ENCODE results near the gene MRGPRD.
"Not testable (repeated sequence)": the region's sequence is repeated elsewhere in the genome, so short reads cannot be mapped to it uniquely, and the experiment has no call there.

The MRGPRD gene

DNA sequence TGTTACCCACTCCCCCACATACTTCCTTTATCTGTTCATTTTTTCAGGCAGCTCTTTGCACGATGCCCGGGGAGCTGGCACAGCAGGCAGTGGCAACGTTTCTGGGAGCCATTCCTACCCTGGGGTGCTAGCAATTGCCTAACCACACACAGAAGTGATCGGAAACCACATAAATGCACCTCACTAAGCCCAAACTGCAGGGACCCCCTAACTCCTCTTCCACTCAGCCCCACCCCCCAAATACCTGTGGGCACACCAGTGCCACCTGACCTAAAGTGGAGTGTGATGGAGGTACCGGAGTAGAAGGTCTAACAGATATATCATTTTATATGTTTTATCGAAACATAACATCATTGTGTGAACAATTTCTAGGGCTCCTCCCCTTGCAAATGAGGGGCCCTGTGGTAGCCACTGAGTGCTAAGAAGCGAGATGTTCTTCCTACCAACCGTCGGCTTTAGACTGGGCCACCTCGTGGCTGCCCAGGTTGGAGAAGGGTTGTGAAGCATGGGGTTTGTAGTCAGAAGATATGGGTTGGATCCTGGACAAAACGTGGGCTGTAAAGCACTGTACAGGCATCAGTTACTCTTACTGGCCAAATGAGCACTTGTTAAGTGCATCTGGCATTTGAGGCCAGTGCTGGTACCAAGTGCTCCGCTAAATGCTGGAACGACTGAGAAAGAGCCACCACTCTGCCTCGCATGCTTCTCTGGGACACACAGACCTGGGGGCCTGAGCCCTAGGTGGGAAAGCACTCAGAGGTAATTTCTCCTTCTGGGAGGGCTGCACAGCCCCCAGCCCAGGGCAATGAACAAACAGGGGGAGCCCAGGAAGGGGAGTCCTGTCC is 2.8 kb downstream of the MRGPRD start:
- ChIA-PET CTCF (no interaction called here), POLR2A (interaction anchor here (0.6 to 1.4 kb wide), 2 partner anchors 71 to 396 kb away, joined by 3 to 4 read pairs; partner anchors contain the start of gene TPCN2)
- TF ChIP-seq FOXK2 (IDR thresholded peaks at IDR 0.05) (no peak), HDGF (IDR thresholded peaks at IDR 0.05; ENCODE audit: borderline replicate concordance) (no peak), SUZ12 (IDR thresholded peaks at IDR 0.05) (no peak), TARDBP (IDR thresholded peaks at IDR 0.05) (no peak), BHLHE40 (IDR thresholded peaks at IDR 0.05; ENCODE audit: borderline replicate concordance) (no peak), ARNT (IDR thresholded peaks at IDR 0.05) (no peak), FOXA1 (IDR thresholded peaks at IDR 0.05) (no peak), ZNF384 (IDR thresholded peaks at IDR 0.05) (no peak), FOXM1 (IDR thresholded peaks at IDR 0.05; ENCODE audit: borderline replicate concordance) (no peak), NFRKB (IDR thresholded peaks at IDR 0.05) (no peak), ELF4 (IDR thresholded peaks at IDR 0.05) (no peak), L3MBTL2 (conservative IDR thresholded peaks at IDR 0.05) (no peak), CTBP1 (IDR thresholded peaks at IDR 0.05; ENCODE audit: borderline replicate concordance) (no peak), SP1 (IDR thresholded peaks at IDR 0.05) (no peak), LEF1 (IDR thresholded peaks at IDR 0.05; ENCODE audit: borderline replicate concordance) (no peak)
- TF ChIP-seq, protein P1, sequence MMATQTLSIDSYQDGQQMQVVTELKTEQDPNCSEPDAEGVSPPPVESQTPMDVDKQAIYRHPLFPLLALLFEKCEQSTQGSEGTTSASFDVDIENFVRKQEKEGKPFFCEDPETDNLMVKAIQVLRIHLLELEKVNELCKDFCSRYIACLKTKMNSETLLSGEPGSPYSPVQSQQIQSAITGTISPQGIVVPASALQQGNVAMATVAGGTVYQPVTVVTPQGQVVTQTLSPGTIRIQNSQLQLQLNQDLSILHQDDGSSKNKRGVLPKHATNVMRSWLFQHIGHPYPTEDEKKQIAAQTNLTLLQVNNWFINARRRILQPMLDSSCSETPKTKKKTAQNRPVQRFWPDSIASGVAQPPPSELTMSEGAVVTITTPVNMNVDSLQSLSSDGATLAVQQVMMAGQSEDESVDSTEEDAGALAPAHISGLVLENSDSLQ (IDR thresholded peaks at IDR 0.05), result no peak
- no peak for DNase-seq (ENCODE audit: extremely low spot score)

DNA sequence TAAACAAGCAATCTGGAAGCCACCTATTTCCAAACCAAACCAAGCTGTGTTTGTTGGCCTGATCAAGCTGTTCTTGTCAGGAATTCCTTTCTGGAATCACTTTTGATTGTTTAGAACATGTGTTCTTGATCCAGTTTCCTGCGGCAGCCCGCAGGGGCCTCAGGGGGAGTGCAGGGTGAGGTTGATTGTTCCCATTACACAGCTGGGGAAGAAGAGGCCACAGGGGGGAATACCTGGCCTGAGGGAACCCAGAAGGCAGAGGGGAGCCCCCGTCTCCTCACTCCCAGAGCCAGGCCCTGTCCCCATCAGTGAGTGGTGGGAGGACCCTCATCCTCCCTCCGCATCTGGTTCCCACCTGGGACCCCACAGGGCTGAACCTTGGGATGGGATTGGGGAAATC is 4.2 kb downstream of the MRGPRD start:
- ChIA-PET POLR2A (interaction anchor here (1.4 kb wide), 1 partner anchor 73 kb away, joined by 4 read pairs; the partner anchor contains the start of gene TPCN2), CTCF (no interaction called here)
- TF ChIP-seq ELF4 (IDR thresholded peaks at IDR 0.05) (no peak), ZNF384 (IDR thresholded peaks at IDR 0.05) (no peak), FOXA1 (IDR thresholded peaks at IDR 0.05) (no peak), SP1 (IDR thresholded peaks at IDR 0.05) (no peak), SUZ12 (IDR thresholded peaks at IDR 0.05) (no peak), BHLHE40 (IDR thresholded peaks at IDR 0.05; ENCODE audit: borderline replicate concordance) (no peak), L3MBTL2 (conservative IDR thresholded peaks at IDR 0.05) (no peak), FOXM1 (IDR thresholded peaks at IDR 0.05; ENCODE audit: borderline replicate concordance) (no peak), HDGF (IDR thresholded peaks at IDR 0.05; ENCODE audit: borderline replicate concordance) (no peak), LEF1 (IDR thresholded peaks at IDR 0.05; ENCODE audit: borderline replicate concordance) (no peak), NFRKB (IDR thresholded peaks at IDR 0.05) (no peak)
- TF ChIP-seq, protein P1 (IDR thresholded peaks at IDR 0.05), result no peak
- no peak for DNase-seq (ENCODE audit: extremely low spot score)

DNA sequence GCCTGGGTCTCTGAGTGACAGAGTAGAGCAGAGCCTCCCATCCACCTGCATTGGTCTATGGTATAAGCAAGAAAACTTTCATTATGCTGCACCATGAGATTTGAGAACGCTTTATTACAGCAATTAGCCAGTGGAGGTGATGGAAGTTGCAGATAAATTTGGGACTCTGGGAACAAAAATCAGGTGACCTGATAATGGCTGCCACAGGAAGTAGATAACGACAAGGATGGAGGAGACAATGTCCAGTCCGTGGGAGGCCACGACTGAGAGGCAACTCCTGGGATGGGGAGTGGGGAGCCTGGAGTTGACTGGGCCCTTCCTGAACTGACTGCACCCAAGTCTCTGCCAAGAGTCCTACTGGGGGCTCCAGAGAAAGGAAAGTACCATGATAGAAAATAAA is 4.7 kb downstream of the MRGPRD start:
- no peak for DNase-seq (ENCODE audit: extremely low spot score)
- CTCF ChIA-PET, result no interaction called here
- TF ChIP-seq ZNF384 (IDR thresholded peaks at IDR 0.05) (no peak), FOXA1 (IDR thresholded peaks at IDR 0.05) (no peak), NFRKB (IDR thresholded peaks at IDR 0.05) (no peak), ELF4 (IDR thresholded peaks at IDR 0.05) (no peak), CTBP1 (IDR thresholded peaks at IDR 0.05; ENCODE audit: borderline replicate concordance) (no peak), L3MBTL2 (conservative IDR thresholded peaks at IDR 0.05) (no peak), BHLHE40 (IDR thresholded peaks at IDR 0.05; ENCODE audit: borderline replicate concordance) (no peak), HDGF (IDR thresholded peaks at IDR 0.05; ENCODE audit: borderline replicate concordance) (no peak), LEF1 (IDR thresholded peaks at IDR 0.05; ENCODE audit: borderline replicate concordance) (no peak)
- TF ChIP-seq, protein P1 (IDR thresholded peaks at IDR 0.05), result no peak
- POLR2A ChIA-PET, result no interaction called here

DNA sequence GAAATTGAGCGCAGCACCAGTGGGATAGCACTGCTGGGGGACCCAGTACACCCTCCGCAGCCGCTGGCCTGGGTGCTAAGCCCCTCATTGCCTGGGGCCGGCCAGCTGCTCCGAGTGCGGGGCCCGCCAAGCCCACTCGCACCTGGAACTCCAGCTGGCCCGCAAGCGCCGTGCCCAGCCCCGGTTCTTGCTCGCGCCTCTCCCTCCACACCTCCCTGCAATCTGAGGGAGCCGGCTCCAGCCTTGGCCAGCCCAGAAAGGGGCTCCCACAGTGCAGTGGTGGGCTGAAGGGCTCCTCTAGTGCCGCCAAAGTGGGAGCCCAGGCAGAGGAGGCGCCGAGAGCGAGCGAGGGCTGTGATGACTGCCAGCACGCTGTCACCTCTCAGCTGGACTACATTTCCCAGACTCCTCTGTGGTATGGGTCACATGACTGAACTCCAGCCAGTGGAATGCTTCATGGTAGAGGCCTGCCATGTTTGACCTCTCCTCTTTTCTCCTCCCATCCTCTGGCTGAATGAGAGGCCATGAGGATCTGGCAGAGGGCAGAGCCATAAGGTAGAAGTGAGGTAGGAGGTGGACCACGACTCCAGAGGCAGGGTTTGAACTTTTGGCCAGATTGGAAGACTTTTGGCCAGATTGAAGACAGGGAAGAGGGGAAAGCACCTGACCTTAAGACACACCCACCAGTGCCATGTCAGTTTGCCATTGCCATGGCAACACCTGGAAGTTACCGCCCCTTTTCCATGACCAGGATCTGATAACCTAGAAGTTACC is 6.2 kb downstream of the MRGPRD start:
- CTCF ChIA-PET, result no interaction called here
- POLR2A ChIA-PET, result no interaction called here
- peak; percentile 69 for DNase-seq (ENCODE audit: extremely low spot score)

GRCh38 chr11:68973706-68974105 is 7.1 kb downstream of the MRGPRD start:
- CTCF ChIA-PET; DNase-seq (ENCODE audit: extremely low spot score); POLR2A ChIA-PET: not testable (repeated sequence)

More for the DNA sequence above, 6.2 kb downstream of the MRGPRD start:
- no peak for TF ChIP-seq ELF4 (IDR thresholded peaks at IDR 0.05)
- TF ChIP-seq, protein P1 (IDR thresholded peaks at IDR 0.05), result peak; percentile 79

DNA sequence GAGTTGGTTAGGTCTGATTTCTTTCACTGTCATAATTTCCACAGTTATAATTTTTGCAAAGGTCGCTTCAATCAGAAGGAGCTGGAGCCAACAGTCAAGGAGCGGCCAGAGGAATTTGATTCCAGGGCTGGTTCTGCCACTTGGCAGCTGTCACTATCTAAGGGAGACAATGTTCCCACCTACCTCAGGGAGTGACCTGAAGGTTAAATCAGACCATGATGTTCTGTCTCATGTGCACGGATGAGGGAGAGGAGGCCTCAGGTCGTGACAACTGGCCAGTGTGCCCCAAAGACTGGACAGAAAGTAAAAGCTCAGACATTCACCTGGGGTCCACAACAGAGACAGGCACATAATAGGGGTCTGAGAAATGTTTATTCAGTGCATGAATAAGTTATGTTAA is 7.6 kb downstream of the MRGPRD start:
- DNase-seq (ENCODE audit: extremely low spot score), result no peak
- ChIA-PET CTCF (no interaction called here), POLR2A (no interaction called here)
- TF ChIP-seq FOXA1 (IDR thresholded peaks at IDR 0.05), result no peak
- TF ChIP-seq ZNF384 (IDR thresholded peaks at IDR 0.05), result no peak
- no peak for TF ChIP-seq FOXM1 (IDR thresholded peaks at IDR 0.05; ENCODE audit: borderline replicate concordance)
- no peak for TF ChIP-seq SP1 (IDR thresholded peaks at IDR 0.05)
- TF ChIP-seq FOXK2 (IDR thresholded peaks at IDR 0.05), result no peak
- TF ChIP-seq ARNT (IDR thresholded peaks at IDR 0.05), result no peak
- TF ChIP-seq NFRKB (IDR thresholded peaks at IDR 0.05), result no peak
- TF ChIP-seq, protein P1 (IDR thresholded peaks at IDR 0.05), result no peak
- TF ChIP-seq TARDBP (IDR thresholded peaks at IDR 0.05), result no peak
- TF ChIP-seq ELF4 (IDR thresholded peaks at IDR 0.05), result no peak
- no peak for TF ChIP-seq HDGF (IDR thresholded peaks at IDR 0.05; ENCODE audit: borderline replicate concordance)
- no peak for TF ChIP-seq LEF1 (IDR thresholded peaks at IDR 0.05; ENCODE audit: borderline replicate concordance)
- no peak for TF ChIP-seq BHLHE40 (IDR thresholded peaks at IDR 0.05; ENCODE audit: borderline replicate concordance)
- no peak for TF ChIP-seq L3MBTL2 (conservative IDR thresholded peaks at IDR 0.05)
- no peak for TF ChIP-seq CTBP1 (IDR thresholded peaks at IDR 0.05; ENCODE audit: borderline replicate concordance)
- TF ChIP-seq SUZ12 (IDR thresholded peaks at IDR 0.05), result no peak

Data from HEK293T (cell line).